Measurements from ENCODE around the gene PRSS1. TPM values are rescaled to one million over a fixed set of nuclear protein-coding genes. Genes with fewer than 3 reads are reported as not detected.

The PRSS1 gene
- total and polyA plus RNA-seq, 2 experiments from 2014 or later = not detected

DNA sequence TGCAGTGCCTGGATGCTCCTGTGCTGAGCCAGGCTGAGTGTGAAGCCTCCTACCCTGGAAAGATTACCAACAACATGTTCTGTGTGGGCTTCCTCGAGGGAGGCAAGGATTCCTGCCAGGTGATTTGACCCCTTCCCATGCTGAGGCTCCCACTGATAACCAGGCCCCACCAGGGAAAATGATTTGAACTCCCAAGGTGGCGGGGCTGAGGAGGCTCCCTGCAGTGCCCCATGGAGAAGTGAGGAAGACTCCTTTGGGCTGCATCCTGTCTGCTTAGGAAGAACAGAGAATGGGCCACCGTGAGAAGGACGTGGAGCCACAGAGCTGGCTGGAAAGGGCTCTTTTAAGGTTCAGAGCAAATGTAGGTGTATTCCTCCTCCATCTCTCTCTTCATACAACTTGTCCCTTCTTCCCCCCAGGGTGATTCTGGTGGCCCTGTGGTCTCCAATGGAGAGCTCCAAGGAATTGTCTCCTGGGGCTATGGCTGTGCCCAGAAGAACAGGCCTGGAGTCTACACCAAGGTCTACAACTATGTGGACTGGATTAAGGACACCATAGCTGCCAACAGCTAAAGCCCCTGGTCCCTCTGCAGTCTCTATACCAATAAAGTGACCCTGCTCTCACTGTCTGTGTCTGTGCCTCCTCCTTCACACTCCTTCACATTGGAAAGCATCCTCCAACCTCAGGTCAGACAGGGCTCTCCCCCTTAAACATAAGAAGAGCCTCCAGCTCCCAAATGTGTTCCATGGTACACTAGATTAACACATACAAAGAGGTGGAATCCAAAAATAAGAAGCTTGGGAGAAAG, 24.9 kb downstream of the PRSS1 start:
- Mint-ChIP-seq H3K27ac (no peak overlapping the region), H3K9me3 (no peaks in the 10 kb centered on the region; the same call in 1 of the 3 replicates), H3K4me1 (peaks cover 3% of the 10 kb centered on the region; the same call in 1 of the 3 replicates), H3K27me3 (ENCODE audit: insufficient read depth, low read depth, poor library complexity) (peaks cover 4% of the 10 kb centered on the region), H3K36me3 (ENCODE audit: low read depth) (no peaks in the 10 kb centered on the region; the same call in 2 of the 3 replicates), H3K4me3 (no peak overlapping the region)
- Histone ChIP-seq H3F3A (replicated peaks; ENCODE audit: low read depth) (no peaks in the 10 kb centered on the region), H3K79me2 (replicated peaks; ENCODE audit: insufficient read depth) (no peaks in the 10 kb centered on the region), H4K20me1 (replicated peaks; ENCODE audit: insufficient read depth) (no peaks in the 10 kb centered on the region), H3K9me2 (ENCODE audit: insufficient read depth) (no peaks in the 10 kb centered on the region), H3K27ac (ENCODE audit: low read depth) (no peak overlapping the region), H2AFZ (no peak overlapping the region), H3K4me1 (ENCODE audit: insufficient read depth) (no peaks in the 10 kb centered on the region), H3K4me3 (no peak overlapping the region), H3K27me3 (ENCODE audit: insufficient read depth) (no peaks in the 10 kb centered on the region), H3K36me3 (ENCODE audit: insufficient read depth) (no peaks in the 10 kb centered on the region), H3K4me2 (no peak overlapping the region)
- DNase-seq (ENCODE audit: low spot score) (no peak), ATAC-seq (no peak)
- TF ChIP-seq, protein P1, sequence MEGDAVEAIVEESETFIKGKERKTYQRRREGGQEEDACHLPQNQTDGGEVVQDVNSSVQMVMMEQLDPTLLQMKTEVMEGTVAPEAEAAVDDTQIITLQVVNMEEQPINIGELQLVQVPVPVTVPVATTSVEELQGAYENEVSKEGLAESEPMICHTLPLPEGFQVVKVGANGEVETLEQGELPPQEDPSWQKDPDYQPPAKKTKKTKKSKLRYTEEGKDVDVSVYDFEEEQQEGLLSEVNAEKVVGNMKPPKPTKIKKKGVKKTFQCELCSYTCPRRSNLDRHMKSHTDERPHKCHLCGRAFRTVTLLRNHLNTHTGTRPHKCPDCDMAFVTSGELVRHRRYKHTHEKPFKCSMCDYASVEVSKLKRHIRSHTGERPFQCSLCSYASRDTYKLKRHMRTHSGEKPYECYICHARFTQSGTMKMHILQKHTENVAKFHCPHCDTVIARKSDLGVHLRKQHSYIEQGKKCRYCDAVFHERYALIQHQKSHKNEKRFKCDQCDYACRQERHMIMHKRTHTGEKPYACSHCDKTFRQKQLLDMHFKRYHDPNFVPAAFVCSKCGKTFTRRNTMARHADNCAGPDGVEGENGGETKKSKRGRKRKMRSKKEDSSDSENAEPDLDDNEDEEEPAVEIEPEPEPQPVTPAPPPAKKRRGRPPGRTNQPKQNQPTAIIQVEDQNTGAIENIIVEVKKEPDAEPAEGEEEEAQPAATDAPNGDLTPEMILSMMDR (conservative IDR thresholded peaks at IDR 0.05; ENCODE audit: low read depth in 2 of 2) = no peak
- TF ChIP-seq CREB1 (CRISPR knock-in tag; IDR thresholded peaks at IDR 0.05; ENCODE audit: low read depth) = no peak
- no peak for TF ChIP-seq EZH2 (IDR thresholded peaks at IDR 0.05; ENCODE audit: low read depth, unreplicated experiment)
- no peak for TF ChIP-seq NANOG (IDR thresholded peaks at IDR 0.05; ENCODE audit: borderline replicate concordance)

DNA sequence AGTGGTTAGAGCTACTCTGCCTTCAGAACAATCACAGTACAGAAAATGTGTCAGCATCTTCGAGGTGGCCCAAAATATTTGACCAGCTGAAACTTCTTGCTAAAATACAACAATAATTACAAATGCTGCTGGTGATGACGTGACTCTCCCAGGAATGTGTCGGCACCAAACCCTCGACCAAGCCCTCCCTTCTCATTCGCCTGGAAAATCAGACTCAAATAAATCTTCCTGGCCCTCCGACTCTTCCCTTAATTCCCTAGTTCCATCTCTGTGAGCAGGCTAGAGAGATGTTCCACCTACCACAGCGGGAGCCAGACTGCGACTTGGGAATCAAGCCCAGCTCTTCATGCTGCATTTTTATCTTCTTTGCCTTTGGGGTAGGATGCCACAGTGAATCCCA, 25.6 kb downstream of the PRSS1 start:
- no peak for DNase-seq (ENCODE audit: low spot score)
- no peak overlapping the region for H3K4me3 Mint-ChIP-seq
- no peaks in the 10 kb centered on the region for H4K20me1 ChIP-seq (replicated peaks; ENCODE audit: insufficient read depth)
- TF ChIP-seq, protein P1 (conservative IDR thresholded peaks at IDR 0.05; ENCODE audit: low read depth in 2 of 2) = no peak
- TF ChIP-seq, protein P2, sequence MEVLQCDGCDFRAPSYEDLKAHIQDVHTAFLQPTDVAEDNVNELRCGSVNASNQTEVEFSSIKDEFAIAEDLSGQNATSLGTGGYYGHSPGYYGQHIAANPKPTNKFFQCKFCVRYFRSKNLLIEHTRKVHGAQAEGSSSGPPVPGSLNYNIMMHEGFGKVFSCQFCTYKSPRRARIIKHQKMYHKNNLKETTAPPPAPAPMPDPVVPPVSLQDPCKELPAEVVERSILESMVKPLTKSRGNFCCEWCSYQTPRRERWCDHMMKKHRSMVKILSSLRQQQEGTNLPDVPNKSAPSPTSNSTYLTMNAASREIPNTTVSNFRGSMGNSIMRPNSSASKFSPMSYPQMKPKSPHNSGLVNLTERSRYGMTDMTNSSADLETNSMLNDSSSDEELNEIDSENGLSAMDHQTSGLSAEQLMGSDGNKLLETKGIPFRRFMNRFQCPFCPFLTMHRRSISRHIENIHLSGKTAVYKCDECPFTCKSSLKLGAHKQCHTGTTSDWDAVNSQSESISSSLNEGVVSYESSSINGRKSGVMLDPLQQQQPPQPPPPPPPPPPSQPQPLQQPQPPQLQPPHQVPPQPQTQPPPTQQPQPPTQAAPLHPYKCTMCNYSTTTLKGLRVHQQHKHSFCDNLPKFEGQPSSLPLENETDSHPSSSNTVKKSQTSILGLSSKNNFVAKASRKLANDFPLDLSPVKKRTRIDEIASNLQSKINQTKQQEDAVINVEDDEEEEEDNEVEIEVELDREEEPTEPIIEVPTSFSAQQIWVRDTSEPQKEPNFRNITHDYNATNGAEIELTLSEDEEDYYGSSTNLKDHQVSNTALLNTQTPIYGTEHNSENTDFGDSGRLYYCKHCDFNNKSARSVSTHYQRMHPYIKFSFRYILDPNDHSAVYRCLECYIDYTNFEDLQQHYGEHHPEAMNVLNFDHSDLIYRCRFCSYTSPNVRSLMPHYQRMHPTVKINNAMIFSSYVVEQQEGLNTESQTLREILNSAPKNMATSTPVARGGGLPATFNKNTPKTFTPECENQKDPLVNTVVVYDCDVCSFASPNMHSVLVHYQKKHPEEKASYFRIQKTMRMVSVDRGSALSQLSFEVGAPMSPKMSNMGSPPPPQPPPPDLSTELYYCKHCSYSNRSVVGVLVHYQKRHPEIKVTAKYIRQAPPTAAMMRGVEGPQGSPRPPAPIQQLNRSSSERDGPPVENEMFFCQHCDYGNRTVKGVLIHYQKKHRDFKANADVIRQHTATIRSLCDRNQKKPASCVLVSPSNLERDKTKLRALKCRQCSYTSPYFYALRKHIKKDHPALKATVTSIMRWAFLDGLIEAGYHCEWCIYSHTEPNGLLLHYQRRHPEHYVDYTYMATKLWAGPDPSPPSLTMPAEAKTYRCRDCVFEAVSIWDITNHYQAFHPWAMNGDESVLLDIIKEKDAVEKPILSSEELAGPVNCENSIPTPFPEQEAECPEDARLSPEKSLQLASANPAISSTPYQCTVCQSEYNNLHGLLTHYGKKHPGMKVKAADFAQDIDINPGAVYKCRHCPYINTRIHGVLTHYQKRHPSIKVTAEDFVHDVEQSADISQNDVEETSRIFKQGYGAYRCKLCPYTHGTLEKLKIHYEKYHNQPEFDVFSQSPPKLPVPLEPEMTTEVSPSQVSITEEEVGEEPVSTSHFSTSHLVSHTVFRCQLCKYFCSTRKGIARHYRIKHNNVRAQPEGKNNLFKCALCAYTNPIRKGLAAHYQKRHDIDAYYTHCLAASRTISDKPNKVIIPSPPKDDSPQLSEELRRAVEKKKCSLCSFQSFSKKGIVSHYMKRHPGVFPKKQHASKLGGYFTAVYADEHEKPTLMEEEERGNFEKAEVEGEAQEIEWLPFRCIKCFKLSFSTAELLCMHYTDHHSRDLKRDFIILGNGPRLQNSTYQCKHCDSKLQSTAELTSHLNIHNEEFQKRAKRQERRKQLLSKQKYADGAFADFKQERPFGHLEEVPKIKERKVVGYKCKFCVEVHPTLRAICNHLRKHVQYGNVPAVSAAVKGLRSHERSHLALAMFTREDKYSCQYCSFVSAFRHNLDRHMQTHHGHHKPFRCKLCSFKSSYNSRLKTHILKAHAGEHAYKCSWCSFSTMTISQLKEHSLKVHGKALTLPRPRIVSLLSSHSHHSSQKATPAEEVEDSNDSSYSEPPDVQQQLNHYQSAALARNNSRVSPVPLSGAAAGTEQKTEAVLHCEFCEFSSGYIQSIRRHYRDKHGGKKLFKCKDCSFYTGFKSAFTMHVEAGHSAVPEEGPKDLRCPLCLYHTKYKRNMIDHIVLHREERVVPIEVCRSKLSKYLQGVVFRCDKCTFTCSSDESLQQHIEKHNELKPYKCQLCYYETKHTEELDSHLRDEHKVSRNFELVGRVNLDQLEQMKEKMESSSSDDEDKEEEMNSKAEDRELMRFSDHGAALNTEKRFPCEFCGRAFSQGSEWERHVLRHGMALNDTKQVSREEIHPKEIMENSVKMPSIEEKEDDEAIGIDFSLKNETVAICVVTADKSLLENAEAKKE (CRISPR knock-in tag; IDR thresholded peaks at IDR 0.05) = no peak
- TF ChIP-seq POLR2AphosphoS5 (IDR thresholded peaks at IDR 0.05; ENCODE audit: low read depth) (no peak), ZNF331 (CRISPR knock-in tag; IDR thresholded peaks at IDR 0.05; ENCODE audit: low read depth) (no peak), EZH2phosphoT487 (IDR thresholded peaks at IDR 0.05; ENCODE audit: unreplicated experiment) (no peak), NANOG (IDR thresholded peaks at IDR 0.05; ENCODE audit: borderline replicate concordance) (no peak), STAT1 (IDR thresholded peaks at IDR 0.05; ENCODE audit: unreplicated experiment) (no peak)

More for the DNA sequence above, 25.6 kb downstream of the PRSS1 start:
- no peaks in the 10 kb centered on the region for H3K27me3 ChIP-seq (ENCODE audit: insufficient read depth)
- no peak overlapping the region for H3K27ac Mint-ChIP-seq
- no peaks in the 10 kb centered on the region; the same call in 2 of the 3 replicates for H3K36me3 Mint-ChIP-seq (ENCODE audit: low read depth)
- H3K36me3 ChIP-seq (ENCODE audit: insufficient read depth) = no peaks in the 10 kb centered on the region
- H3K4me2 ChIP-seq = no peak overlapping the region
- H2AFZ ChIP-seq = no peak overlapping the region
- peaks cover 4% of the 10 kb centered on the region for H3K27me3 Mint-ChIP-seq (ENCODE audit: insufficient read depth, low read depth, poor library complexity)
- ATAC-seq = no peak
- H3K4me3 ChIP-seq = no peak overlapping the region
- no peaks in the 10 kb centered on the region for H3F3A ChIP-seq (replicated peaks; ENCODE audit: low read depth)
- no peaks in the 10 kb centered on the region; the same call in 1 of the 3 replicates for H3K9me3 Mint-ChIP-seq
- no peaks in the 10 kb centered on the region for H3K4me1 ChIP-seq (ENCODE audit: insufficient read depth)
- peaks cover 3% of the 10 kb centered on the region; the same call in 1 of the 3 replicates for H3K4me1 Mint-ChIP-seq
- H3K79me2 ChIP-seq (replicated peaks; ENCODE audit: insufficient read depth) = no peaks in the 10 kb centered on the region
- H3K9me2 ChIP-seq (ENCODE audit: insufficient read depth) = no peaks in the 10 kb centered on the region
- no peak overlapping the region for H3K27ac ChIP-seq (ENCODE audit: low read depth)

Measured in GM23338 (cell line).